NCI-H2081 treated with DMSO at 0.1 percent for 48 hours (cell line): ENCODE data around the gene RP2.

Source experiments
- DNase-seq: peaks from one replicate; lab custom pipeline; 2025; lab: John Stamatoyannopoulos, UW

The RP2 gene

DNA sequence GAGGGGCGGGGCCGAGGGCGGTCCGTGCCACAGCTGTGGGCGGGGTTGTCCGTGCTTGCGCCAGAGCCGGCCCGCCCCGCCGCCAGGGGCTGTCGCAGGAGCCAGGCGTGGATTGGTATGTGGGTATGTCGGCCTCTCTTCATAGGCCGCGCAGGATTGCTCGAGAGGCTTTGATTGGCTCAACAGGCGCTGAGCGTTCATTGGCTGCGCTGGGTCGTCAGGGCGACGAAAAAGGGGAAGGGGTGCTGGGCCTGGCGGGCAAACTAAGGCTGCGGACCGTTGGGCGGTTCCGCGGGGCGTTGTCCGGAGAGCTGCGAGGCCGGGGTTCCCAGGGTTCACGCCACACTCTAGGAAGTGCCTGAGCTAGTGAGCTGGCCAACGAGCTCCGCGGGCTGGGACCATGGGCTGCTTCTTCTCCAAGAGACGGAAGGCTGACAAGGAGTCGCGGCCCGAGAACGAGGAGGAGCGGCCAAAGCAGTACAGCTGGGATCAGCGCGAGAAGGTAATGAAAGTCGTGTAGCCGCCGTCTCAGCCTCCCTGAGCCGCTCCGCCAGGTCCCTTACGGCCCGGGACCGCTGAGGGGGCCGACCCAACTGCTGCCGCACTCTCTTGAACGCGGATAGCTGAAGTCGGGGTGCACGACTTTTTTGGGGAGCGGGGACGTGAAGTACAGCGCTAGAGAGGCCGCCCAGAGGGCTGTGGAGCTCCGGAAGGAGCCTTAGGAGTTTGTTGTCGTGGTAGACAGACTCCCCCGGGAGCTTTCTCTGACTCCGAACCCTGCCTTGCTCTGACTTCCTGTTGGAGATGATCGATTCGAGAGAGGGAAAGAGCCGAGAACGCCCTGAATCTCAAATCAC, at the start of gene RP2:
Gene RP2, plus strand, starts transcription at position 343 of the 857 bp plus-strand sequence. Its CDS starts 58 bp downstream, at position 401.
- DNase-seq: peak; percentile 78

DNA sequence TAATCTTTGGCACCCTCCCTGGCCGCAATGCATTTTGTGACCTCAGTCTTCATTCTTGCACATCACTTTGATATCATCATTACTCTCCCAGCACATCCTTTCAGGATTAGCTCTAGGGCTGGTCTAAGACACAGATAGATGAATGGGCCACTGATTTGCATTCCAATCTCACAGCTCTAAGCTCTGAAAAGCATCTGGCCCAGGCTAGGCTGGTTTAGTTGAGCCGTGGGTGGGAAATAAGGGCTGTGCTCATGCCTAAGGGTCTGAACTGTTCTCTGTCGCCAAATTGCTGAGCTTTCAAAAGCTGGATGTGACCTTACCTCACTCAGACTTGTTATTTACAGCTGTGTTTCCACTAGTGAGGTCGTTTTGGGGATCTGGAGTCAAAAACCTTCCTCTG, 47.9 kb upstream of the RP2 start:
- DNase-seq: no peak

DNA sequence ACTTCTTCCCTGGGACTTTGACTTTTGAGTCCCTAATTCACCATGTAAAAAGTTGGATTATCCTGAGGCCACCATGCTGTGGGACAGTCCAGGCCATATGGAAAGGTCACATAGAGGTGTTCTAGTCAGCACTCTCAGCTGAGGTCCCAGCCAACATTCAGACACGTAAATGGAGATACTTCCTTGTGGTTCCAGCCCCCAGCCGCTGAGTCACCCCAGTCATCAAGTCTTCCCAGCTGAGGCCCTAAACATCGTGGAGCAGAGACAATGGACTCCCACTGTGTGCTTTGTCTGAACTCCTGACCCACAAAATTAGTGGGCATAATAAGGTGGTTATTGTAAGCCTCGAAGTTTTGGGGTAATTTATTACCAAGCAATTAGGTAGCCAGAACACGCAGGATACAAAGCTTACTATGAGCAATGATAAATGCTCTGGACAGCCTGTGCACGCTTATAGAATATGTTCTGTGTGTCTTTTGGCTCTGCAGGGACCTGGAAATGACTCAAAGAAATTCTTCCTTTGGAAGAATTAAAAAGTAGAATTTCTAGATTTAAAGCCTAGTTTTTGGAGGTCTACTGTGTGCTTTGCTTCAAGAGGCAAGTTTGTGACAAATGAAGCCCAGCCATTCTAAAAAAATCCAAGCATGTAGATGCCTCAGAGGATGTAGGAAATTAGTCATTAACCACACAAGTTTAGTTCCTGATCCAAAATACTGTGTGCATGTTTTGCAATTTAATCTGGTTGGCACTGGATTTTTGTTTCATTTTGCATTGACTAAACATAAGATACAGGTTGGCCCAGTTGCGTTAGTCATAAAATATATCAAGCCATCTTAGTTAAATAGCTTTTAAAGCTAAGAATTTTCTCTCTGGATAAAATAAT, 44.7 kb upstream of the RP2 start:
- no peak for DNase-seq

DNA sequence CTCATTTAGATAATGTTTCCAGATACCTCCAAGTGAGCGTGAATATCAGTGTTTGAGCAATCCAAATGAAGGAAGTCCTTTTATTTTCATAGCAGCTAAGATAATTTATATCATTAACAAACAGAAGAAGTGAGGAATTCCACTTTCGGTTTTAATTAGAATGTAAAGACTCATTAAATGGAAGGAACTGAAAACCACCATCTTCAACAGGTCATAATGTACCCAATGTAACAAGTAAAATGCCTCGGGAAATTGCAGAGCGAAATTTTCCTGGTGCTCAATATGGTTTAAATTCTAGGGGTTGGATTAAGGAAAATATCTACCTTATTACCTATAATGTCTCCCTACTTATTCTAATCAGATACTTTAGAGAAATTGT, 44.0 kb upstream of the RP2 start:
- DNase-seq: no peak

DNA sequence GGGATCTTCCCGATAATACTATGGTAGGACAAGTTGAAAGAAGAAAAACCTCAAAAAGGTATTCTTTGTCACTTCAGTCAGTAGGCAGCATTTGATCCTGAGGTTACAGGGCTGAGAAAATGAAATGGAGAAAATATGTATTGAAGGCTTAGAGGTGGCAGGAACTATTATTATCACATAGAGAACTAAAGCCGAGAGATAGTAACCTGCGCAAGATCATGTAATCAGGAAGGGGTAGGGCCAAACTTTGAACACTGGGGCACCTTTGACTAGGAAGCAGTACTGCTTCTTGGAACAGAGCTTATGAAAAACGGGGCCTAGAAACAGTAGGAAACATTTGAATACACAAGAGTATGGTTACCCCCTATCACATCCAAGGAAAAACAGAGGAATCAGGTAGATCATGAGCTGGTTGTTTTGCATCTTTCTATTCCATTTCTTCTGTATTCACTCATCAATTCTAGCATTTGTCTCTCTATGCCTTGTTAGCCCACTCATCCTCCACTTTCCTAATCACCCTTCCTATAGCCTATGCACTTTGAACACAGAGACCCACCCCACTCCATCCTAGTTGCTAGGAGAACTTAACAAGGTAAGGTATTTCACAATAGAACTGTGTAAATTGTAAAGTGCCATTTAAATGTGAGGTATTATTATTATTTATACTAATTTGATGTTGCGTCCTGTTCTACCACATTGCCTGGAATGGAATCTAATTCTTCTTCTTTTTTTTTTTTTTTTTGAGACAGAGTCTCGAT, 43.3 kb upstream of the RP2 start:
- no peak for DNase-seq

DNA sequence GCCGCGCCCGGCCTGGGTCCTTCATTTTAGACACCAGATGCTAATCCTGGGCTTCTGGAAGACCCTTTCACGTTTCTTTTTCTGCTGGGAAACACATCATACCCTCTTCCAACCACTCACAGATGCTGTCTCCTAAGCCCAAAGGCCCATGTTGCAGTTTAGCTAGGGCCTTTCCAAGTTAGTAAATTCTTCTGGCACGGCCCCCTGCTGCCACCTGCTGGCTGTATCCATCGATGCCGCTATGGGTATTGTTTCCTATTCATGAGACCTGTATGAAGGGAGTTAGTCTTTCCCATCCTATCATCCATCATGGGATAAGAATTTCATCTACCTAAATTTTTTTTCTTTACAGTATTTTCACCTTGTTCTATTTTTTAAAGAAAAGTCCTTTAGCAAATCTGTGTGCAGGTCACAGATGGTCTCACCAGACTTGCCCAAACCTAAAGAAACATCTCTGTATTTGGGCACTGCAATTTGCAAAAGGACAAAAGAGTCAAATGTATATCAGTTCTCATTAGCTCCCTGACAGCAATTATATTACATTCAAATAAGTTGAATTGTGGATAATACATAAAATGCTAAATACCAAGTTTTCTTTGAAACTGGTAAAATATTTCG, 40.2 kb upstream of the RP2 start:
- DNase-seq: peak; percentile 19

DNA sequence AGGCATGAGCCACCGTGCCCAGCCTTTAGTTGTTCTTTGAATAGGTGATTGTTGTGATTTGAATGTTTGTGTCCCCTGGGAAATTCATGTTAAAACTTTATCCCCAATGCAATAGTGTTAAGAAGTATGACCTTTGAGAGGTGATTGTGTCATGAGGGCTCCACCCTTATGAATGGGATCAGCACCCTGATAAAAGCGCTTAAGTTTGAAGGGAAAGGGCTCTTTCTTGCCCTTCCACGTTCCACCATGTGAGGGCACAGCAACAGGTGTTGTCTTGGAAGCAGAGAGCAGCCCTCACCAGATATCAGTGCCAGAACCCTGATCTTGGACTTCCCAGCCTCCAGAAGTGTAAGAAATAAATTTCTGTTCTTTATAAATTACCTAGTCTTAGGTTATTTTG, 33.7 kb upstream of the RP2 start:
- no peak for DNase-seq

DNA sequence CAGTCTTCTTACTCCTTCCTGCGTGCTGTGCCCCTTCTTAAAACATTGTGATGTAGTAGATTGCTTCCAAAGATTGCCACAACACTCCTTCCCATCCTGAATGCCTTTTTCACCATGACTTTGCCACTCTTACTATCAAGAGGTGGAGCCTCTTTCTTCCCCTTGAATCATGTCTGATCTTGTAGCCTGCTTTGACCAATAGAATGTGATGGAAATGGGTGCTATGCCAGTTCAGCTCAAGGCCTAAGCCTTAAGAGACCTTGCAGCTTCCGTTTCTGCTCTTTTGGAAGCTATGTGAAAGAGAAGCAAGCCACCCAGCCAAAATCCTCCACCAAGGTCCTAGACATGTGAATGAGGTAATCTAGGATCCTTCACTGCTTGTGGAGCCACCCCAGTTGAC, 31.6 kb upstream of the RP2 start:
- DNase-seq: no peak

DNA sequence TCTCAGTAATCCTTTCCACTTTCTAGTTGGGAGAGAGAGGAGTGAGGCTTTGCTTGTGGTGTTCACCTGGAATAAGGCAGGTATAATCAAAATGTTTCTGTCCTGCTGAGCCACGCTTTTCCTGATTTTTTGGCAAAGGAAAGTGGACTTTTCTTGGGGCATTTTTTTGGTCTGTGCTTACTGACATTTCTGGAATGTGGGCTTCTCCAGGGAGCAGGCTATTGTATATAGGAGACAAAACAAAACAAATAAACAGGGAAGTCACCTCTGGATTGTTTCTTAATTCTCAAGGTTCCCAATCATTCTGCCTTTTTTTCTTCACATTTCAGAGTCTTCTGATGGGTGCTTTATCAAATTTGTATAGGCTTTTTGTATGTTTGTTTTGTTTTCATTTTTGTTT, 25.7 kb upstream of the RP2 start:
- DNase-seq: no peak

DNA sequence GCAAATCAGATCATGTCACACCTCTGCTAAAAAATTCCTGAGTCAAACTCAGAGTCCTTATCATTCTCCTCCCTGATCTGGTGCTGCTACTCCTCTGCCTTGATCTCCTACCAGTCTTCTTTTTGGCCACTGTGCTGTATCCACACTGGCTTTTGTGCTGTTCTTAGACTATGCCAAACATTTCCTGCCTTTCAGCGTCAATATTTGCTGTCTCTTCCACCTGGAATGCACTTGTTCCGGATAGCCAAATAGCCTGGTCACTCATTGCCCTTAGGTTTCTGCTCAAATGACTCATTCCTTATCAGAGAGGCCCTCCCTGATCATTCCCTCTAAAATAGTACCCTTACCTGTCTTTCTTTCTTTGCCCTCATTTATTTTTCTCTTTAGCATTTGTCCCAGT, 24.4 kb upstream of the RP2 start:
- no peak for DNase-seq

DNA sequence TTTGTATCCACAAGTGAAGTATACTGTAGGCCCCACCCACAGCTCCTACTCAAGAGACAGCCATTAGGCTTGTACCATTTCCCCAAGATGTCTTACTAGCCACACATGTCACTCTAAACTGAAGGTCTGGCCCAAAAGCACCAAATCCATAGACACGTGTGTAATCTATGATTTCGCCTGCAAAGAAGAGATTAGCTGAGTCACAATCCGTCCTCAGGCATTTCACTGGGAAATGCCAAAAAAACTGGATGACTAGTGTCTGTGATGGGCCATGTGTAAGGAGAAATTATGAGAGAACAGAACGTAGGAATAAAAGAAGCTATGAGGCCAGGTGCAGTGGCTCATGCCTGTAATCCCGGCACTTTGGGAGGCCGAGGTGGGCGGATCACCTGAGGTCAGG, 21.9 kb upstream of the RP2 start:
- DNase-seq: no peak

DNA sequence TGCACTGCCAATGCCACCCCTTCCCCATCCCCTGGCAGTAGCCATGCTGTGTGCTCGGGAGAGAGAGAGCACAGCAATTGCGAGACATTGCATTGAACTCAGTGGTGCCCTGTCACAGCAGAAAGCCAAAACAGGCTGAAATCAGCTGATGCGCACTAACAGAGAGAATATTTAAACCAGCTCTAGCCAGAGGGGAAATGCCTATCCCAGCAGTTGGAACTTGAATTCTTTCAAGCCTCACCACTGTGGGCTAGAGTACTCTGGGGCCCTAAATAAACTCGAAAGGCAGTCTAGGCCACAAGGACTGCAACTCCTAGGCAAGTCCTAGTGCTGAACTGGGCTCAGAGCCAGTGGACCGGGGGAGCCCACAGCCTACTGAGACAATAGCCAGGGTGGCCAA, 17.7 kb upstream of the RP2 start:
- no peak for DNase-seq

DNA sequence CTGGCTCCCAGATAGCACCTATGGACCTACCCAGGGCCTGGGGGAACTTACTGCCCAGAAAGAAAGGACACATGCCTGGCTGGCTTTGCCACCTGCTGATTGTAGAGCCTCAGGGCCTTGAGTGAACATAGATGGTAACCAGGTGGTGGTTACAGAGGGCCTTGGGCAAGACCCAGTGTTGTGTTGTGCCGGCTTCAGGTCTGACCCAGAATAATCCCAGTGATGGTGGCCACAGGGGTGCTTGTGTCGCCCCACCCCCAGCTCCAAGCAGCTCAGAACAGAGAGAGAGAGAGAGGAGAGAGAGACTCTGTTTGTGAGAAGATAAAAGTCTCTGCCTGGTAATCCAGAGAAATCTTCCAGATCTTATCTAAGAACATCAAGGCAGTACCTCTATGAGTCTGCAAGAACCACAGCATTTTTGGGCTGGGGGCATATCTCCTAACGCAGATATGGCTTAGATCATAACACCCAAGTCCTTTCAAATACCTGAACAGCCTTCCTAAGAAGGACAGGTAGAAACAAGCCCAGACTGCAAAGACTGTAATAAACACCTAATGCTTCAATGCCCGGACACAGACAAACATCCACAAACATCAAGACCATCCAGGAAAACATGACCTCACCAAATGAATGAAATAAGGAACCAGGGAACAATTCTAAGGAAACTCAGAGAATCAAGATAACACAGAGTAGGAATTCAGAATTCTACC, 16.3 kb upstream of the RP2 start:
- no peak for DNase-seq

DNA sequence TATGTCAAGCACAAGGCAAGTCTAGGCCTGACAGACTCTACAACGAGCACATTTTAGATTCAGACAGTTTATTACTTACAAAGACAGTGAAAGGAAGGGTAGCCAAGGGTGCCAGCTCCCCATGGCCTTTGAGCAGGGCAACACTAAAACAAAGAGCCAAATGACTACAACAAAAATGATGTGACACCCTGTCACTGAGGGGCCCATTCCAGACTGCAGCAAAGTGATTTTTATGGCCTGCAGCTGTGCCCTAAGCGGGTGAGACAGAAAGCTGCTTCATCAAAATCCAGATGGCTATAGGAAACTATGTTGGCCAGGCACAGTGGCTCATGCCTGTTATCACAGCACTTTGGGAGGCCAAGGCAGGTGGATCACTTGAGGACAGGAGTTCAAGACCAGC, 13.4 kb upstream of the RP2 start:
- DNase-seq: no peak

DNA sequence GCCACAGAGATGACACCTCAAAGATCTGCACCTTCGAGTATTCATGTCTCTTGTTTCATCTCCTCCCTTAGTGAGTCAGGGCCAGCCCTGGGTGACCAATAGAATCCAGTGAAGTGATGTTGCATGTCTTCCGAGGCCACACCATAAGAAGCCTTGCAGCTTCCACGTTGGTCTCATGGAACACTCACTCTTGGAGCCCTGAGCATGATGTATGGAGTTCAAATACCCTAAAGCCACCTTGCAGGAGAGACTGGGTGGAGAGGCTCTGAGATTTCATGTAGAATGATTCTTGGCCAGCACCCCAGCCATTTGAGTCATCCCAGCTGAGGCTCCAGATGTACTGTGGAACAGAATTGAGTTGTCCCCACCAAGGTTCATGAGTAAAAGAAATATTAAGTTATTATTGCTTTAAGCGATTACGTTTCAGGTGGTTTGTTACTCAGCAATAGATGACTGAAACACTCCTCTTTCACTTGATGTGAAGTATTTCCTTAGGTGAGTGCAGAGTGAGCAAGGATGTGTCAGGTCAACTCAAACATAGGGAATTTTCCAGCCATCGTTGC, 5.0 kb upstream of the RP2 start:
- no peak for DNase-seq

DNA sequence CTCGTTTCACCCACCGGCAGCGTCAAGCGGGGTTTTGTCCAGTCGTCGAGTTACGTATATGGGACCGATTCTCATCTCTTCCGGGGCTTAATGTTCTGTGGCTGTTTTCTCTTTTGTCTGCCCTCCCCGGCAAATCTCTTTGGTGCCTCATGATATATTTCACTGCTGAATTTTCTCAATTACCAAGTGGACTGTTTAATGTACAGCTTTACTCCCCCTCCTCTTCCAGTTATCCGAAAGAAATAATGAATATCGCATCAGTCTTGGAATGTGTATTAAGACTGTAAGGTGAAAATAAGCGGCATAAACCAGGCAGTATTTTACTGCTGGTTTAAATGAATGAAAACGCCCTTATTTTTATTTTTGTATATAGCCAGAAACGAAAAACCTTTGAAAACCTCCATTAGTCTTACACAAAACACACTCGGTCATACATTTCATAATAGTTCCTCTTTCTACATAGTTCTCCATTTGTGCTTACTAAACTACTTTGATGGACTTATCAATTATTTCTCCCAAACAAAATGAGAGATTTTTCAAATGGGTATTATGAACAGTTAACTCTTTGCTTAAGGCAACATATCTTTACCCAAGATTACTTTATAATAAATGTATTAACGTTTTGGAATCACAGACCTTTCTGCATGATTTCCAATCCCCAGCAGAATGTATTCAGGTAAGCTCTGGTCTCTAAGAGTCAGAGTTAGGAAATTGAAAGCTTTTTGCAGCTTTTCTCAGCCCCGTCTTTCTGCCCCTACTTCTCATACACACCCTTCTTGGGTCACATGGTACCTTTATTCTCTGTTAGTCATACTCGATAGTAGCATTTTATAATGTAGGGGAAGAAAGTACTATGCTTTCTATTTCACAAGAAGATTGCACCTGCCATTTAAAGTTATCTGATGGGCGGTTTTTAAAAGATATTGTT, 979 bp downstream of the RP2 start:
- no peak for DNase-seq

DNA sequence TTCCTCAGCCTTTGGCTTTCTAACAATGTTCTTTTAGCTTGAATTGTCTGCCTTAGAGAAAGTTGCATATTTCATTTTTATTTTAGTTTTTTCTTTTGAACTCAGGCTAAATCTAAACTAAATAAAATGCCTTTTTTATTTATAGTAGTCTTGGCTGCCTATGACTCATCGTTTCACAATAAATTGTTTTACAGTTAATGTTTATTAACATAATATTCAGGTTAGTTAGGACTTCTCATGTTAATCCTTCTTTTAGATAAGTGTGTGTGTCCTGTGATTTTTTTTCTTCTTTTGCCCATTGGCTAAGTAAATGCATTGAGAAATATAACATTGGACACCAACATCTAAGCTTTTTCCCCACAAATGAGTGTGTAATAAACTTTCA, 1.6 kb downstream of the RP2 start:
- no peak for DNase-seq

DNA sequence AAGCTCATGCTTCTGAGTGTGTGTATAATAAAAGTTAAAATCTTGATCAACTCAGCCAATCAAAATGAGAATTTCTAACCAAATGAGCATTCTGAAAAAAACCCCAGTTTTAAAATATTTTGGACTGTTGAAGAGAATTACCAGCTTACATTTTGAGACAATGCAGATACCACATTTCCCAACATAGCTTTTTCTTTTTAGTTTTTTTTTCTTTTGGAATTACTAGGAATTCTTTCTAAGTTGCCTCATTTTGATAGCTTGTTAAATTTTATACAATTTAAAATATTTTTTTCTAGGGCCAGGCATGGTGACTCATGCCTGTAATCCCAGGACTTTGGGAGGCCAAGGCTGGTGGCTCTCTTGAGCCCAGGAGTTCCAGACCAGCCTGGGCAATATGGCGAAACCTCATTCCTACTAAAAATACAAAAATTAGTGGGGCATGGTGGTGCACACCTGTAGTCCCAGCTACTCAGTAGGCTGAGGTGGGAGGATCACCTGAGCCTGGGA, 2.2 kb downstream of the RP2 start:
- no peak for DNase-seq

DNA sequence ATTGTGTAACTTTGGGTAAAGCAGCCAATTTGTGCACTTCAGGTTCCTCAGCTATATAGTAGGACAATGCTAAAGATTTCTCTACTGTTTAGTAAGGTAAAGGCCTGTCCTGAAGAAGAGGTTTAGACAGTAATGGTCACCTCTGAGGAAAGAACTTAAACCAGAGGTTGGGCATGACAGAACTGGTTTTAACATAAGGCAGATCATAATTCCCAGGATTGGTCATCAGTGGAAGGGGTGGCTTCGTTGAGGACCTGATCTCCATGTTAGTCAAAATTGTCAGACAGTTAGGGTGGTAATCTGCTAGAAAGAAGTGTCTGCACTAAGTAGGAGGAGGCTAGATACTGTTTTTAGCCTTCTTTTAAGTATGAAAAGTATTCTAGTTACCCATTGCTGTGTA, 4.1 kb downstream of the RP2 start:
- no peak for DNase-seq

DNA sequence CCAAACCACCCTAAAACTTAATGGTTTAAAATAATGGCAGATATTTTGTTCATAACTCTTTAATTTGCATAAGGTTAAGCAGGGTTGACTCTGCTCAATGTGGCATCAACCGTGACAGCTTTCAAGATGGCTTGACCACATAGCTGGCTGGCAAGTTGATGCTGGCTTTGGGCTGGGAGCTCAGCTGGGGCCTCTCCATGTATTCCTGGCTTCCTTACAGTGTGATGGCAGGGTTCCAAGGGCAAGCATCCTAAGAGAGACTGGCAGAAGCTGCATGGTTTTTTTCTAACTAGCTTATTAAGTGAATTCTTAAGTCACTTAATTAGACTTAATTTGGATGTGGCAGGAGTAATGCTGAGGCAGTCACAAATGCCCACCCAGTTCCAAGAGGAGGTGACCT, 4.5 kb downstream of the RP2 start:
- DNase-seq: no peak
